NOMO-1 treated with dmso at 0.1 percent for 144 hours (cell line): ENCODE results near the gene ALDH8A1.

ENCODE experiments used
- DNase-seq: peaks from one replicate; lab custom pipeline; 2025; ENCODE audit not compliant: unreplicated experiment; lab: John Stamatoyannopoulos, UW

Gene ALDH8A1

GRCh38 chr6:134873500-134874388 lies 76.2 kb downstream of the ALDH8A1 start:
- DNase-seq = no peak

DNA sequence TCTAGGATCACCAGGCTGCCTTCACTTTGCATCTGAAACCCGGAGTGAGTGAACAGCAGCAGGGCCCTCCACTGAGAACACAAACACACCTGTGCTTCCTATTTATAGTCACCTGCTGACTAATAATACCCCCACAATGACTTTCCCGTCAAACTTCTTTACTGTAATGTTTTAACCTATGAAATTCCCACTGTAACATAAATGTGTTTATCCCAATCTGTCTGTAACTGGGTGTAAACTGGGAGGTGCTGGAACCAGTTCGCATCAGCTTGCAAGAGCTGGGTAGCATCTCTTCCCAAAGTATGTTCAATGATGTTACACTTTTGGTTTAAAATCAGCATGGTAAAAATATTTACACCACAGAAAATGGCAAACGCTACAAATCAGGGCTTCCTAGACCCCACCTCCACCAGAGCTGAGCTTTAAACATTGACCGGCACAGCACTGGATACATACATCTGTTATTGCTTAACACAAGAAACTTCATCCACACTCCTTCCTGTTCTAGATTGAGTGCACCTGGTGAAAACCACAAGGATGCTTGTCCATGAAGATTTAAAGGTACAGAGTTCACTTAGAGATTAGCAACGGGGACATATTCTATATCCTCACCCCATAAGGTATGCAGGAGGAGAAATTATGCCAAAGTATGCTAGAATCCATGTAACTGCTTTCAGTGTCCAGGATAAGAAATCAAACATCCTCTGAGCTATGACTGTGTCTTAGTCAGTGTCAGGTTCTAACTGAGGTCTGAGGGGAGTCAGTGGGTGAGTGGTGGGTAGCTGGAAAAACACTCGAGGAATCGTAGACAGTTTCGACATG lies 79.0 kb downstream of the ALDH8A1 start:
- DNase-seq = no peak

DNA sequence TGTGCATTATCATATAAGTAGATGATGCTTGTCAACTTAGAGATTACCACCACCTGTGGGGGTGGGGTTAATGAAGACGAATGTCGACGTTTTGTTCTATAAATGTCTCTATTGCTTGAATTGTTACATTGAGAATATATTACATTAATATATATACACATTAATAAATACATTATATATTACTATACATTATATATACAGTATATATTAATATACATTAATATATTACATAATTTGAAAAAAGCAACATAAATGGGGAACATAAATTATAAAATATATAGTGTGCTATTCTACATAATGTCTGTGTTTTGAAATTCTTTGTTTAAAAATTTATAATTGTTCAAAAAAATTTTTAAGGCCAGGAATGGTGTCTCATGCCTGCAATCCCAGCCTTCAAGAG lies 81.1 kb downstream of the ALDH8A1 start:
- DNase-seq = no peak
